GM21515 (cell line): ENCODE results near the gene CTNNA3.

ENCODE experiments used
- ATAC-seq: cut with Tn5 transposase; IDR thresholded peaks from one replicate; pipeline ENCODE4 v1.9.1; 2021; ENCODE audit not compliant: unreplicated experiment

Gene CTNNA3

GRCh38 chr10:66259836-66260235, 1436.2 kb downstream of the CTNNA3 start:
- ATAC-seq: no peak

DNA sequence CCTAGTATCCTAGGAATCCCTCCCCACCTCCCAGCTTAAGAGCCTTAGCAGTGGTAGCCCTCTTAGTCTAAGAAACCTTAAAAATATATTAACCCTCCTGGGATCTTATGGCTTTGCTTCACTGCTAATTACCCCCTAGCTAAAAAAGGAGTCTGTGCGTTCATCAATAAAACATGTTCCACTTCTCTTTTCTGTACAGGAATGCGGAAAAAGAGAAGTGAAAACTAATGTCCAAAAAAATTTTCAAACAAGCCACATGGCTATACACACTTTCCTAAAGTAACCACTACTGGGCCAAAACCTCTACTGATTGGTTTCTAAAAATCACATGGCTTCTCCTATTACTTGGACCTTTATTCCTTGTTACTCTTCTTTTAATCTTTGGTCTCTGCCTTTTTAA, 1437.3 kb downstream of the CTNNA3 start:
- ATAC-seq: no peak

GRCh38 chr10:66257801-66258200, 1438.2 kb downstream of the CTNNA3 start:
- ATAC-seq: no peak

DNA sequence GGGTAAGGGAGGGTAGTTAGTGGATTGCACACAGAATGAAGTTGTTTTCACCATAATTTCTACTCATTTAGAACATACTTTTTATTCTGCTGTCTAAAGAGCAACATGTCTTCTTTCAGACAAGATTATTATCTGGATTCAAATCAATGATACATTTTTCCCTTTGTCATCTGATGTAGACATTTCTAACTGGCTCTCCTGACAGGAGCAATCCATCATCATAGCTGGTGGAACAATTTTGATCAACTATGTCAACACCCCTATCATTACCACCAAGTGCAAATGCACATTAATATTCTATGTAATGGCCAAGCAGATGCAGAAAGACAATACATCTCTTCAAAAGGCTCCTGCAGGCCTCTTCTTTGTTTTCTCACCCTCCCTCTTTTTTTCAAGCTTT, 1443.0 kb downstream of the CTNNA3 start:
- no peak for ATAC-seq

GRCh38 chr10:66246177-66246576, 1449.8 kb downstream of the CTNNA3 start:
- ATAC-seq: no peak

DNA sequence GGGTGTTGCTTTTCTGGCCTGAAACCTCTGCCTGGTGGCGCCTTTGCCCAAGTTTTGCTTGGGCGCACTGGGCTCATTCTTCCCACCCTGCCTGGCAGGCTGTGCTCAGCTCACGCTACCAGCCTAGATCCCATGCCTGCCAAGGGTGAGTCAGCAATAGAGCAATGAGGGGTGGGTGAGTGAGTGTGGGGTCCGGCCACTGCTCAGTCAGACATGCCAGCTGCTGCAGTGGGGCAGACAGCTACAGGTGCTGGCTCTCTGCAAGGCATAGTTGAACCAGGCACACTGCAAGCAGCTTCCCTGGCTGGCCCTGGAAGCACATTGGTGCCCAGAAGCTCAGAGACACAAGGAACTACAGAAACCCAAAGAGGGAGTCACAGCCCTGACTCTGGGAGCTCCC, 1451.0 kb downstream of the CTNNA3 start:
- no peak for ATAC-seq

DNA sequence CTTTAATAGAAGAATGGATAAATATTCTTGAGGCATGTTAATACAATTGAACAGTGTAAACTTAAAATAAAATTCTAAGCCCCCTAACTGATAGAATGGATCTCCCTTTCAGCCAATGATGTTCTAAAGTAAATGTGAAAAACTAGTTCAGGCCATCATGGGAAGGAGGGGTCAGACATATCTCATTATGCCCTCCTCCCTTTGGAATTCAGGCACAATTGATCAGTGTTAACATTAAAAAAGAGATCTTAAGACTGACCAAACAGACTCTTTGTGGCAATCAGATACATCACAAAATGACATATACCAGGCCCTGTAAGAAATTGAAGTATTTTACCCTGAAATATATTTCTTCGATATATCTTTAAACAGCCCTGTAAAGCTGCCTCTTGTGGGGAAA, 1453.1 kb downstream of the CTNNA3 start:
- no peak for ATAC-seq

DNA sequence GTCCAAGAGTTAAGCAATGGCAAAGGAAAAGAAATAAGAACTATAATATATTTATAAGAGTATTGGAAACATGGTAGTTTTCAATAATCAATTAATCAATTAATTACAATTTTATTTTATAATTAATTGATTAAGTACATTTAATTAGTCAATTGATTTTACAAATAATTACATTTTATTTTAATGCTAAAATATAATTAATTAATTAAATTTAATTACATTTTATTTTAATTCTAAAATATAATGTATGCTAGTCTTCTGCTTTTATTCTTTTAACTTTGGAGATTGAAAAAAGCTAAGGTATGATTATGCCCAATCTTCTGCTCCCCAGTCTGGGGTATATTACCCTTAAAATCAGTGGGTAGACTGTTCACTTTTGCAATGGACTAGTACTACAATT, 1456.9 kb downstream of the CTNNA3 start:
- ATAC-seq: no peak

- ATAC-seq: no peak
Measured at GRCh38 chr10:66238343-66238742, 1457.7 kb downstream of the CTNNA3 start.

- ATAC-seq: no peak
Measured at GRCh38 chr10:66234872-66235271, 1461.1 kb downstream of the CTNNA3 start.

DNA sequence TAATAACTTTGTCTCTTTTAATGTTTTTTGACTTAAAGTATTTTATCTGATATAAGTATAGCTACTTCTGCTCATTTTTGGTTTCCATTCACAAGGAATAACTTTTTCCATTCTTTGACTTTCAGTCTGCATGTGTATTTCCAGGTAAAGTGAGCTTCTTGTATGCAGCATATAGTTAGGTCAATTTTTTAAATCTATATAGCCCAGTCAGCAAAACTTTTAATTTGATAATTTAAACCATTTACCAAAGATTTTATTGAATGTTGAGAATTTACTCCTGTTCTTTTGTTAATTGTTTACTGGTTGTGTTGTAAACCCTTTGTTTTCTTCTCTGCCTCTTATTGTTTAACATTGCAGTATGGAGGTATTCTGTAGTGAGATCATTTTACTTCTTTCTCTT, 1467.1 kb downstream of the CTNNA3 start:
- no peak for ATAC-seq

GRCh38 chr10:66223656-66224055, 1472.3 kb downstream of the CTNNA3 start:
- no peak for ATAC-seq

DNA sequence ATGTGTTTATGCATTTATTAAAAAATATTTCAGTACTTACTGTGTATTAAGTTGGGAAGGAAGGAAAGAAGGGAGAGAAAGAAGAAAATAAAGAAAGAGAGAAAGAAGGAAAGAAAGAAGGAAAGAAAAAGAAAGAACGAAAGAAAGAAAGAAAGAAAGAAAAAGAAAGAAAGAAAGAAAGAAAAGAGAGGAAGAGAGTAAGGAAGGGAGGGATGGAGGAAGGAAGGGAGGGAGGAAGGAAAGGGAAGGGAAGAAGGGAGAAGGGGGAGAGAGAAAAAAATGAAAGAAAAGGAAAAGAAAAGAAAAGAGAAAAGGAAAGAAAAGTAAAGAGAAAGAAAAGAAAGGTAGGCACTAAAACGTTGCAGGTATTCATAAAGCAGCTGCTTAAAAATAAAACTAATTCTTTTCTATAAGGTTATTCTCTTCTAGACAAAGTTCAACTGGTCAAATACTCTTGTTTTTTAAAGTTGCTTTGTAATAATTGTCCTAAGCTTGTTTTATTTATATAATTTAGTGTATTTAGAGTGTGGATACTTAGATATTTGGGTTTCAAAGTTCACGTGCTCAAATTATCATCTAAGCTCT, 1473.4 kb downstream of the CTNNA3 start:
- no peak for ATAC-seq

GRCh38 chr10:66218981-66219587, 1476.9 kb downstream of the CTNNA3 start:
- ATAC-seq: no peak

GRCh38 chr10:66218289-66218688, 1477.7 kb downstream of the CTNNA3 start:
- ATAC-seq: no peak

DNA sequence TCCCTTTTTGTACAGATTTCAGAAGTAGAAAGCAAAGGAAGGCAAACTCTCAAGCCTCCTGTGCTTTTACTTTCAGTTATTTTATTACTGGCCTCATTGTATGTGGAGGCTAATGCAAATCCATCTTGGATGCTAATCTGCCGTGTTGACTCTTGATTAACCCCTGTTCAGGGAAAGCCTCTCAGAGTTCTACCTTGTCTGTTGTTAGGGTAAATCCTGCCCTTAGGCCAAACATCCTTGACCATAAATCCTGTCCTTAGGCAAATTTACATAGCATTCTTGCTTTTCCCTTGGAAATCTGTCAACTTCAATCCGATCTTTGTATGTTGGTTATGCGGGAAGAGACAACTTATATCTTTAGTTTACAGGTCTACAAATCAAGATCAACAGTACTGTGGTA, 1480.1 kb downstream of the CTNNA3 start:
- no peak for ATAC-seq

DNA sequence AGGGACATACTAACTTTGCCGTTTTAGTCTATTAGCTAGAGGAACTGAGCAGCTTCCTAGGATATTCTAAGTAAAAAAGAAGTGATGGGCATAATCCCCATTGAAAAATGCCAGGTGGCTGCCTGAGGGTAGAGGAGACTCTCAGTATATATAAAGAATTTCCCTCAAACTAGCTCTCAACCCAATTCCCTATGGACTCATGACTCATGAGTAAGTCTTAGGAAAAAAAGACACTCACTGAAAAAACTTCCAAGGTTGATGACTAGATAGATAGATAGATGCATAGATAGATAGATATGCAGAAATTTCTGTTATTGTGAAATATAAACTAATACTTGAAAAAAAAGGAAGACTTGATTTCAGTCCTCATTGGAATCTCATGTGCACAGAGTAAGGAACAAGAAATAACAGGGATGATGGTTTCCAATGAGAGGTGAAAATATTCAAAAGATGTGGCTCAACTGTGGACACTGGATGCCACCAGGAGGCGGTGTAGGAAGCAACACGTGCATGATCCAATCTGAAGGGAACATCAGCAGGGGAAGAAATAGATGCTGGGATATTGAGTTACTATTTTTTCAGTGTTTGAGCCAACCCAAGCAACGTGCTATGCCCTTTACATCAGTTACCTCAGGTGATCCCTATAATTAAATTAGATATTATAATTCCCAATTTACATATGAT, 1481.1 kb downstream of the CTNNA3 start:
- ATAC-seq: no peak

DNA sequence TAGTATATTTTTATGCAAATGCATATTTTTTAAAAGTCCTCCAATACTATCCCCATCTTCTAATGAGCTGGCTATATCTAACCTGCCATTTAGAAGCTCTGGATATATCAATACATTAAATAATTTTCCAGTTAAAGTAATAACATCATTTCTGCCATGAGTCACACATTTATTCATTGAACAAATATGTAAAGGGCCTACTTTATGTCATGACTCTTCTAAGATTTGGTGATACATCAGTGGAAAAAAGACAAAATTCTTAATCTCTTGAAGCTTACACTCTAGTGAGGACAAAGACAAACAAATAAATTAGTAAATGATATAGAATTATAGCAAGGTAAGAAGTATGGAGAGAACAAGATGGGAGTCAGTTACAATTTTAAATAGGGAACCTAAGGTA, 1487.0 kb downstream of the CTNNA3 start:
- no peak for ATAC-seq

DNA sequence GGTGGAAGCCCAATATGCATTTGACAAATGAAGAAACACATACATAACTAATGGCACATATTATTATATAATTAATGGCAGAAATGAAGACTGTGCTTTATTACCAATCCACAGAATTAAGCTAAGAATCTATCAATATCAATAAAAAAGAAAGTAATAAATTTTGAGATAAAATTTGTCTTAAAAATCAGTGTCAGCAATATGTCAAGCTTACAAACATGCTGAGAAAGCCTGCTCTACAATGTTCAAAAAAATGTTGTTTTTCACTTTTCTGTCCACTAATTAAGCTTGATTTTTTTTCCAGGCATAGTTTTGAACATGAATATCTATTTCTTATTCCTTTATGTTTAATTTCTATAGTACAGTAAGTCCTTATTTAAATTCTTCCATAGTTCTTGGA, 1491.2 kb downstream of the CTNNA3 start:
- no peak for ATAC-seq

DNA sequence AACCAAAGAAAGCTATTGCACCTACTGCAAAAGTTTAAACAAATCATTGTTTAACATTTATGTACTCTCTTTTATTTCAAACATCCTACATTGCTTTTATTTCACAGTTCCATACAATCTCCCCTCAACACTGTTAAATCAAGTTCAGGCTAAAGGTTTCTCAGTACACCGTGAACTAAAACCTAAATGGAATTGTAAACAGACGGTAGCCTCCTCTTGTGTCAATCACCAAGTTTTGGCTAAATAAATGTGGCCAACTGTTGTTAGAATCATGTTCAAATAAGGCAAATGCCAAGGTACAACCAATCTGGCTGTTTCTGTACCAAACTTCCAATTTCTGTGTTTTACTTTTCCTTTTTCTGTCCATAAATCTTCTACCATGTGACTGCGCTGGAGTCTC, 1493.9 kb downstream of the CTNNA3 start:
- ATAC-seq: no peak

DNA sequence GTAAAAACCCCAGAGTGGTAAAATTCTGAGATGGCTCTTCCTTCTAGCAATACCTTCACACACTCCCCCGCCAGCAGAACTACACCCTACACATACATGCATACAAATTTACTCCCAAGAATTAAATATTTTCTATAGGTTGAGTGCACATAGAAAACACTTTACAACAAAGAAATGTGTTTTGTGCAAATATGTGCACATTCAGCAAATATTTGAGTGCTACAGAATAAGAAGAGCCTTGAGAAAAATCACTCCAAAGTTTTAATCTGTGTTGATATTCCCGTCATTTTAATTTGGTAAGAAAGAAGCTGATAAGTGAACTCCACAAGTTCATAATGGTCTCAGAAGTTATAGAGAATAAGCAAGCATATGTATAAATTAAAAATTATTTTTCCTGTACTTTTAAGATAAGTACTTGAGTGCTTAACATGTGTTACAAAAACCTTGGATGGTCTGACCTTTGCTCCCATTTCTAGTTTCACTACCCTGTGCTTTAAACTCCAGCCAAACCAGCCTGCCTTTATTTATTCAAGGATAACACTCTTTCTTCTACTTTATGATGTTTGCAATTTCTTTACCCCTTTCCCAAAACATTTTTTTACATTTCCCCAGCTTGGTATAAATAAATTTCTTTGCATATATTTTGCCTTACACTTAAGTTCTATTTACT, 1503.7 kb downstream of the CTNNA3 start:
- ATAC-seq: no peak

- no peak for ATAC-seq
Measured at GRCh38 chr10:66190413-66190812, 1505.6 kb downstream of the CTNNA3 start.
